ENCODE data around the gene CCDC9B. TPM values are rescaled to one million over a fixed set of nuclear protein-coding genes. Genes with fewer than 3 reads are reported as not detected.

The CCDC9B gene
- total RNA-seq, 4 donors from 2014 or later = 28.0 to 105 (median 66.7) TPM

GRCh38 chr15:40338041-40338657 lies 2.6 kb downstream of the CCDC9B start:
- peak overlapping the region in 1 of 2 donors; percentile 60 for H3K4me3 ChIP-seq
- H3K4me1 ChIP-seq = peaks cover 0 to 100% (median 60%) of the 10 kb centered on the region in 3 donors
- H3K36me3 ChIP-seq = peaks cover 0 to 31% of the 10 kb centered on the region in 2 donors
- no peaks in the 10 kb centered on the region for H3K27me3 ChIP-seq
- TF ChIP-seq POLR2AphosphoS5 (IDR thresholded peaks at IDR 0.05) (peak; percentile 8), EP300 (IDR thresholded peaks at IDR 0.05) (no peak), CTCF (IDR thresholded peaks at IDR 0.05) (peak in 3 of 4 experiments; percentile 47 to 81 (median 58)), POLR2A (IDR thresholded peaks at IDR 0.05) (no peak)
- H3K9me3 ChIP-seq = no peaks in the 10 kb centered on the region
- ATAC-seq = peak; percentile 14
- WGBS, 2 donors (ENCODE audit: low coverage in 1 of 2) = 0 to 57% methylated on average over 1 to 7 of the region's 11 CpGs
- peak overlapping the region; percentile 96 to 98 (median 98) for H3K27ac ChIP-seq

- Histone ChIP-seq H3K4me3 (peak overlapping the region in 1 of 2 donors; percentile 60), H3K36me3 (peaks cover 0 to 31% of the 10 kb centered on the region in 2 donors), H3K27ac (peak overlapping the region; percentile 96 to 98 (median 98)), H3K27me3 (no peaks in the 10 kb centered on the region), H3K4me1 (peaks cover 0 to 100% (median 60%) of the 10 kb centered on the region in 3 donors), H3K9me3 (no peaks in the 10 kb centered on the region)
- no CpG with 5 or more reads among the region's 19 CpGs for WGBS, 2 donors (ENCODE audit: low coverage in 1 of 2)
- TF ChIP-seq CTCF (IDR thresholded peaks at IDR 0.05) (no peak), POLR2A (IDR thresholded peaks at IDR 0.05) (no peak), EP300 (IDR thresholded peaks at IDR 0.05) (no peak), POLR2AphosphoS5 (IDR thresholded peaks at IDR 0.05) (no peak)
- no peak for ATAC-seq
These were observed 3.1 kb downstream of the CCDC9B start for GRCh38 chr15:40337597-40337996.

GRCh38 chr15:40336744-40337122 lies 4.0 kb downstream of the CCDC9B start:
- Histone ChIP-seq H3K36me3 (peaks cover 0 to 31% of the 10 kb centered on the region in 2 donors), H3K4me1 (peaks cover 0 to 100% (median 60%) of the 10 kb centered on the region in 3 donors), H3K4me3 (no peak overlapping the region), H3K9me3 (no peaks in the 10 kb centered on the region), H3K27ac (peak overlapping the region; percentile 96 to 98 (median 98)), H3K27me3 (no peaks in the 10 kb centered on the region)
- no peak for ATAC-seq
- TF ChIP-seq POLR2A (IDR thresholded peaks at IDR 0.05) (no peak), CTCF (IDR thresholded peaks at IDR 0.05) (peak in 1 of 4 experiments; percentile 15)
- WGBS, 2 donors (ENCODE audit: low coverage in 1 of 2) = 68% methylated on average over 5 of the region's 5 CpGs; no CpG with 5 or more reads in 1 of the 2 donors

- no peak for ATAC-seq
- H3K36me3 ChIP-seq = peaks cover 0 to 31% of the 10 kb centered on the region in 2 donors
- peaks cover 0 to 100% (median 58%) of the 10 kb centered on the region in 3 donors for H3K4me1 ChIP-seq
- TF ChIP-seq POLR2AphosphoS5 (IDR thresholded peaks at IDR 0.05) (no peak), CTCF (IDR thresholded peaks at IDR 0.05) (no peak), POLR2A (IDR thresholded peaks at IDR 0.05) (no peak), EP300 (IDR thresholded peaks at IDR 0.05) (no peak)
- no peaks in the 10 kb centered on the region for H3K27me3 ChIP-seq
- H3K4me3 ChIP-seq = no peak overlapping the region
- no peaks in the 10 kb centered on the region for H3K9me3 ChIP-seq
- 59 to 72% methylated on average over 2 to 4 of the region's 13 CpGs for WGBS, 2 donors (ENCODE audit: low coverage in 1 of 2)
- peak overlapping the region; percentile 9 to 98 (median 98) for H3K27ac ChIP-seq
These were observed 4.6 kb downstream of the CCDC9B start for GRCh38 chr15:40335938-40336743.

Data from gastroesophageal sphincter (tissue), 4 donors.